Loucy (cell line): ENCODE measurements around the gene KLF2.

Experiments
- EZH2phosphoT487 ChIP-seq: fragments of 200-600 bp; IDR thresholded peaks from 2 replicates; pipeline ENCODE4 v1.6.1; 2018; ENCODE audit warnings: antibody characterized with exemption, mild to moderate bottlenecking, moderate library complexity, borderline replicate concordance
- TF ChIP-seq, protein P1 (sequence below): fragments of 200-600 bp; sonication (generic); conservative IDR thresholded peaks from 2 replicates; pipeline ENCODE4 v1.5.1; 2014; ENCODE audit warnings: mild to moderate bottlenecking, antibody characterized with exemption, low read length

GRCh38 chr19:16301999-16302694, 22.5 kb upstream of the KLF2 start:
- TF ChIP-seq, protein P1, sequence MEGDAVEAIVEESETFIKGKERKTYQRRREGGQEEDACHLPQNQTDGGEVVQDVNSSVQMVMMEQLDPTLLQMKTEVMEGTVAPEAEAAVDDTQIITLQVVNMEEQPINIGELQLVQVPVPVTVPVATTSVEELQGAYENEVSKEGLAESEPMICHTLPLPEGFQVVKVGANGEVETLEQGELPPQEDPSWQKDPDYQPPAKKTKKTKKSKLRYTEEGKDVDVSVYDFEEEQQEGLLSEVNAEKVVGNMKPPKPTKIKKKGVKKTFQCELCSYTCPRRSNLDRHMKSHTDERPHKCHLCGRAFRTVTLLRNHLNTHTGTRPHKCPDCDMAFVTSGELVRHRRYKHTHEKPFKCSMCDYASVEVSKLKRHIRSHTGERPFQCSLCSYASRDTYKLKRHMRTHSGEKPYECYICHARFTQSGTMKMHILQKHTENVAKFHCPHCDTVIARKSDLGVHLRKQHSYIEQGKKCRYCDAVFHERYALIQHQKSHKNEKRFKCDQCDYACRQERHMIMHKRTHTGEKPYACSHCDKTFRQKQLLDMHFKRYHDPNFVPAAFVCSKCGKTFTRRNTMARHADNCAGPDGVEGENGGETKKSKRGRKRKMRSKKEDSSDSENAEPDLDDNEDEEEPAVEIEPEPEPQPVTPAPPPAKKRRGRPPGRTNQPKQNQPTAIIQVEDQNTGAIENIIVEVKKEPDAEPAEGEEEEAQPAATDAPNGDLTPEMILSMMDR = no peak
- TF ChIP-seq EZH2phosphoT487 = no peak
